HG03039 (cell line): Measurements from ENCODE around the gene OR4D2.

ENCODE experiments used
- ATAC-seq: cut with Tn5 transposase; IDR thresholded peaks from one replicate; pipeline ENCODE4 v1.9.1; 2021; ENCODE audit warnings: mild to moderate bottlenecking, moderate library complexity; ENCODE audit not compliant: unreplicated experiment

OR4D2 gene

GRCh38 chr17:58172369-58173071 lies 5.7 kb downstream of the OR4D2 start:
- ATAC-seq = no peak

- no peak for ATAC-seq
Observed at GRCh38 chr17:58174871-58175270, 8.1 kb downstream of the OR4D2 start.

GRCh38 chr17:58176200-58176599 lies 9.4 kb downstream of the OR4D2 start:
- no peak for ATAC-seq

- ATAC-seq = no peak
Observed at GRCh38 chr17:58181796-58182195, 15.0 kb downstream of the OR4D2 start.

- ATAC-seq = no peak
Observed at GRCh38 chr17:58183514-58183913, 16.7 kb downstream of the OR4D2 start.

- ATAC-seq = no peak
Observed at GRCh38 chr17:58184308-58184985, 17.7 kb downstream of the OR4D2 start.

- no peak for ATAC-seq
Observed at GRCh38 chr17:58184986-58185761, 18.4 kb downstream of the OR4D2 start.

GRCh38 chr17:58186591-58186990 lies 19.8 kb downstream of the OR4D2 start:
- no peak for ATAC-seq

GRCh38 chr17:58187063-58187462 lies 20.3 kb downstream of the OR4D2 start:
- no peak for ATAC-seq

- no peak for ATAC-seq
Observed at GRCh38 chr17:58187675-58188074, 20.9 kb downstream of the OR4D2 start.

- ATAC-seq = no peak
Observed at GRCh38 chr17:58189436-58190146, 22.8 kb downstream of the OR4D2 start.

- ATAC-seq = no peak
Observed at GRCh38 chr17:58191241-58191896, 24.6 kb downstream of the OR4D2 start.

GRCh38 chr17:58192612-58193011 lies 25.8 kb downstream of the OR4D2 start, which contains the start of gene EPX:
EPX (plus strand) TSS chr17:58192726; CDS start chr17:58192847, 121 bp downstream.
- ATAC-seq = no peak

GRCh38 chr17:58193641-58194255 lies 27.0 kb downstream of the OR4D2 start:
- ATAC-seq = no peak

- ATAC-seq = no peak
Observed at GRCh38 chr17:58195518-58196123, 28.8 kb downstream of the OR4D2 start.

- no peak for ATAC-seq
Observed at GRCh38 chr17:58196610-58197009, 29.8 kb downstream of the OR4D2 start.

- no peak for ATAC-seq
Observed at GRCh38 chr17:58200024-58200633, 33.3 kb downstream of the OR4D2 start.

GRCh38 chr17:58202859-58203258 lies 36.1 kb downstream of the OR4D2 start:
- ATAC-seq = no peak

- ATAC-seq = no peak
Observed at GRCh38 chr17:58204796-58205195, 38.0 kb downstream of the OR4D2 start.
